H9 (cell line): ENCODE measurements around the gene GXYLT1. TPM values are rescaled to one million over a fixed set of nuclear protein-coding genes. Genes with fewer than 3 reads are reported as not detected.

ENCODE experiments used
- DNase-seq: peaks from one replicate; pipeline ENCODE4 v3.0.0-alpha.2; 2017
- H2AFZ ChIP-seq: one replicate; pipeline ENCODE4 v1.6.1; 2013; ENCODE audit warnings: mild to moderate bottlenecking, low read length, control low read depth, moderate library complexity
- H2AK5ac ChIP-seq: 2 replicates; pipeline ENCODE4 v1.6.1; 2013; ENCODE audit warnings: low read length, control low read depth, mixed read lengths; ENCODE audit not compliant: insufficient read length
- H2BK120ac ChIP-seq: one replicate; pipeline ENCODE4 v1.6.1; 2013; ENCODE audit warnings: low read depth, mild to moderate bottlenecking, low read length, control low read depth, inconsistent platforms; ENCODE audit not compliant: poor library complexity, severe bottlenecking
- H2BK12ac ChIP-seq: 2 replicates; pipeline ENCODE4 v1.6.1; 2013; ENCODE audit warnings: low read length, control low read depth, mixed read lengths, low read depth; ENCODE audit not compliant: insufficient read length
- H2BK15ac ChIP-seq: 2 replicates; pipeline ENCODE4 v1.6.1; 2013; ENCODE audit warnings: low read depth, low read length, control low read depth
- H2BK20ac ChIP-seq: one replicate; pipeline ENCODE4 v1.6.1; 2013; ENCODE audit warnings: low read depth, mild to moderate bottlenecking, low read length, control low read depth, inconsistent platforms; ENCODE audit not compliant: poor library complexity, severe bottlenecking
- H2BK5ac ChIP-seq: 2 replicates; pipeline ENCODE4 v1.6.1; 2013; ENCODE audit warnings: low read length, control low read depth, mixed read lengths; ENCODE audit not compliant: insufficient read length
- H3K14ac ChIP-seq: 2 replicates; pipeline ENCODE4 v1.6.1; 2013; ENCODE audit warnings: low read length, control low read depth; ENCODE audit not compliant: insufficient read depth
- H3K18ac ChIP-seq: 2 replicates; pipeline ENCODE4 v1.6.1; 2013; ENCODE audit warnings: low read depth, mild to moderate bottlenecking, mixed read lengths, low read length, control low read depth; ENCODE audit not compliant: insufficient read length
- H3K23ac ChIP-seq: 2 replicates; pipeline ENCODE4 v1.6.1; 2013; ENCODE audit warnings: low read length, control low read depth, mixed read lengths, low read depth; ENCODE audit not compliant: insufficient read length
- H3K23me2 ChIP-seq: 2 replicates; pipeline ENCODE4 v1.6.1; 2013; ENCODE audit warnings: low read depth, mild to moderate bottlenecking, mixed read lengths, low read length, control low read depth; ENCODE audit not compliant: insufficient read length, poor library complexity, severe bottlenecking
- H3K27ac ChIP-seq: 2 replicates; pipeline ENCODE4 v1.5.1; 2013; ENCODE audit warnings: low read length, control low read depth, mixed read lengths, low read depth; ENCODE audit not compliant: insufficient read length
- H3K27me3 ChIP-seq: 2 replicates; pipeline ENCODE4 v1.6.1; 2013; ENCODE audit warnings: low read length, control low read depth, inconsistent platforms; ENCODE audit not compliant: insufficient read depth
- H3K4ac ChIP-seq: 2 replicates; pipeline ENCODE4 v1.6.1; 2013; ENCODE audit warnings: low read depth, mild to moderate bottlenecking, control low read depth, inconsistent platforms, low read length, moderate library complexity
- H3K4me1 ChIP-seq: 2 replicates; pipeline ENCODE4 v1.6.1; 2013; ENCODE audit warnings: low read length, control low read depth, inconsistent platforms; ENCODE audit not compliant: insufficient read depth
- H3K4me2 ChIP-seq: 2 replicates; pipeline ENCODE4 v1.6.1; 2013; ENCODE audit warnings: low read length, control low read depth, mixed read lengths; ENCODE audit not compliant: insufficient read length, insufficient read depth
- H3K56ac ChIP-seq: 2 replicates; pipeline ENCODE4 v1.6.1; 2013; ENCODE audit warnings: low read depth, mild to moderate bottlenecking, mixed read lengths, low read length, control low read depth; ENCODE audit not compliant: insufficient read length
- H3K79me1 ChIP-seq: 2 replicates; pipeline ENCODE4 v1.6.1; 2013; ENCODE audit warnings: low read depth, mild to moderate bottlenecking, moderate library complexity, low read length, control low read depth, inconsistent platforms; ENCODE audit not compliant: insufficient read depth, poor library complexity, severe bottlenecking
- H3K79me2 ChIP-seq: 2 replicates; pipeline ENCODE4 v1.6.1; 2013; ENCODE audit warnings: low read length, control low read depth, inconsistent platforms; ENCODE audit not compliant: insufficient read depth
- H3K9ac ChIP-seq: 2 replicates; pipeline ENCODE4 v1.6.1; 2013; ENCODE audit warnings: low read length, control low read depth, mixed read lengths; ENCODE audit not compliant: insufficient read length; ENCODE audit errors: extremely low read depth
- H3K9me3 ChIP-seq: one replicate; pipeline ENCODE4 v1.6.1; 2013; ENCODE audit warnings: low read depth, low read length, inconsistent platforms; ENCODE audit not compliant: control insufficient read depth
- H3T11ph ChIP-seq: one replicate; pipeline ENCODE4 v1.6.1; 2013; ENCODE audit warnings: mild to moderate bottlenecking, low read length, control low read depth, inconsistent platforms
- H4K20me1 ChIP-seq: one replicate; pipeline ENCODE4 v1.6.1; 2013; ENCODE audit not compliant: control insufficient read depth, insufficient read length, insufficient read depth
- H4K5ac ChIP-seq: 2 replicates; pipeline ENCODE4 v1.6.1; 2013; ENCODE audit warnings: low read depth, mild to moderate bottlenecking, mixed read lengths, low read length, control low read depth; ENCODE audit not compliant: insufficient read length
- H4K8ac ChIP-seq: replicated peaks from 2 replicates; pipeline ENCODE4 v1.6.1; 2013; ENCODE audit warnings: low read length, control low read depth, mixed read lengths, low read depth; ENCODE audit not compliant: insufficient read length
- H4K91ac ChIP-seq: 2 replicates; pipeline ENCODE4 v1.6.1; 2013; ENCODE audit warnings: low read depth, mild to moderate bottlenecking, moderate library complexity, mixed read lengths, low read length, control low read depth; ENCODE audit not compliant: insufficient read length
- H3K27ac Mint-ChIP-seq, 3 experiments: 2 replicates in 2 of 3; 3 replicates in 1 of 3; pipeline ENCODE4 v1.8.0; 2020 to 2021; ENCODE audit warnings: mixed read lengths in 3 of 3, mild to moderate bottlenecking in 1 of 3, moderate library complexity in 1 of 3
- H3K27me3 Mint-ChIP-seq: 2 replicates; pipeline ENCODE4 v1.8.0; 2021; ENCODE audit warnings: low read depth, mild to moderate bottlenecking, moderate library complexity, mixed read lengths
- H3K36me3 Mint-ChIP-seq, 3 experiments: 2 replicates in 2 of 3; 3 replicates in 1 of 3; pipeline ENCODE4 v1.8.0; 2020 to 2021; ENCODE audit warnings: low read depth in 3 of 3, mixed read lengths in 3 of 3; ENCODE audit not compliant: insufficient read depth in 1 of 3
- H3K4me1 Mint-ChIP-seq, 2 experiments: 2 replicates each; pipeline ENCODE4 v1.8.0; 2020; ENCODE audit warnings: mixed read lengths in 2 of 2
- H3K4me3 Mint-ChIP-seq, 2 experiments: 2 replicates in 1 of 2; 3 replicates in 1 of 2; pipeline ENCODE4 v1.8.0; 2020 to 2021; ENCODE audit warnings: mild to moderate bottlenecking in 2 of 2, mixed read lengths in 2 of 2, moderate library complexity in 1 of 2
- H3K9me3 Mint-ChIP-seq, 2 experiments: 2 replicates in 1 of 2; 3 replicates in 1 of 2; pipeline ENCODE4 v1.8.0; 2020; ENCODE audit warnings: mild to moderate bottlenecking in 2 of 2, mixed read lengths in 2 of 2, moderate library complexity in 1 of 2
- WGBS: extraction: QIAGEN DNeasy Blood & Tissue Kit; methylation state at CpG from one replicate; pipeline ENCODE4 v1.1.7; 2013; ENCODE audit warnings: missing lambda C conversion rate, low lambda C conversion rate, mixed read lengths; ENCODE audit not compliant: insufficient read length; ENCODE audit errors: extremely low coverage; 5-methylcytosine and 5-hydroxymethylcytosine counted together
- total RNA-seq: library from RNA; stranded (reverse); gene quantifications from 2 replicates; pipeline ENCODE4 v1.2.1, GENCODE V29; 2021
- TF ChIP-seq, protein P1 (sequence below): fragments of 200-600 bp; sonication (generic); conservative IDR thresholded peaks from 3 replicates; pipeline ENCODE4 v1.8.0; 2021; ENCODE audit warnings: antibody characterized with exemption, mild to moderate bottlenecking

The GXYLT1 gene
- total RNA-seq, 1 experiment from 2014 or later, result 14.5 TPM

DNA sequence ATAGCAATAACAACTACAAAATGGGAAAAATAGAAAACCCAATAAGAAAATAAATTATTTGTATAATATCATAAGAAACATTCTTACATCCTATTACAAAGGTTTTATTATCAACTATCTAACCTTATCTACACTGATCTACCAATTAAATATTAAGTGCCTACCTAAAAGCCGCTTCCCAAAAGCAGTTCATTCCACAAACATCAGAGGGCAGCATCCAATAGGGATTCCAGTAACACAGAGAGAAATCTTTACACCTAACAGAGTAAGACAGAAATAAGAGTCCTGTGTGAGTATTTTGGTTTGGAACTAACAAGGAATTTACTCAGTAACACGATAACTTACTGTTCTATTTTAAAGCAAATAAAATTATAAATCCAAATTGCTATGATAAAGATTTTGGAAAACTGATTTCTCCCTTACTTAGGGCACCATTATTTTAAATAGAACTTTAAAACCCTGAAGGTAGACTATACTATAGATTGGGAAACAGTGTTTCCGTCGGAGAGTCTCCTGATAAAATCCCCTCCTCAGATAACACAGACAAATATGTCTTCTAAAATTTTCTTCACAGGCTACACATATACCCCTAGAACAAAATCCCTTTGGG is 15.0 kb downstream of the GXYLT1 start:
- no peak overlapping the region for H3K4me2 ChIP-seq
- peaks cover 7 to 12% of the 10 kb centered on the region in 2 experiments; a peak in 3 of 4 replicates for H3K4me1 Mint-ChIP-seq

More for the DNA sequence above, 15.0 kb downstream of the GXYLT1 start:
- Mint-ChIP-seq H3K36me3 (no peaks in the 10 kb centered on the region; a peak in 1 of 7 replicates), H3K27me3 (no peaks in the 10 kb centered on the region), H3K4me3 (no peak overlapping the region), H3K9me3 (no peaks in the 10 kb centered on the region), H3K27ac (no peak overlapping the region)
- Histone ChIP-seq H3K27ac (no peak overlapping the region), H4K8ac (no peak overlapping the region), H4K20me1 (no peaks in the 10 kb centered on the region), H2AFZ (no peak overlapping the region), H2BK5ac (no peak overlapping the region), H2BK20ac (no peak overlapping the region), H4K91ac (no peak overlapping the region), H3K23me2 (no peaks in the 10 kb centered on the region), H3K23ac (no peak overlapping the region), H3K9ac (no peak overlapping the region), H3K4ac (no peak overlapping the region), H3K56ac (no peak overlapping the region), H3K79me1 (no peaks in the 10 kb centered on the region), H3K14ac (no peak overlapping the region), H3T11ph (no peak overlapping the region), H3K4me1 (peaks cover 3% of the 10 kb centered on the region; the same call in 1 of the 2 replicates), H2AK5ac (no peak overlapping the region), H2BK12ac (no peak overlapping the region), H2BK120ac (no peak overlapping the region), H3K9me3 (no peaks in the 10 kb centered on the region), H2BK15ac (no peak overlapping the region), H4K5ac (no peak overlapping the region), H3K79me2 (no peaks in the 10 kb centered on the region), H3K18ac (no peak overlapping the region), H3K27me3 (no peaks in the 10 kb centered on the region)
- DNase-seq, result no peak
- WGBS, result no CpG with 5 or more reads among the region's 4 CpGs
- TF ChIP-seq, protein P1, sequence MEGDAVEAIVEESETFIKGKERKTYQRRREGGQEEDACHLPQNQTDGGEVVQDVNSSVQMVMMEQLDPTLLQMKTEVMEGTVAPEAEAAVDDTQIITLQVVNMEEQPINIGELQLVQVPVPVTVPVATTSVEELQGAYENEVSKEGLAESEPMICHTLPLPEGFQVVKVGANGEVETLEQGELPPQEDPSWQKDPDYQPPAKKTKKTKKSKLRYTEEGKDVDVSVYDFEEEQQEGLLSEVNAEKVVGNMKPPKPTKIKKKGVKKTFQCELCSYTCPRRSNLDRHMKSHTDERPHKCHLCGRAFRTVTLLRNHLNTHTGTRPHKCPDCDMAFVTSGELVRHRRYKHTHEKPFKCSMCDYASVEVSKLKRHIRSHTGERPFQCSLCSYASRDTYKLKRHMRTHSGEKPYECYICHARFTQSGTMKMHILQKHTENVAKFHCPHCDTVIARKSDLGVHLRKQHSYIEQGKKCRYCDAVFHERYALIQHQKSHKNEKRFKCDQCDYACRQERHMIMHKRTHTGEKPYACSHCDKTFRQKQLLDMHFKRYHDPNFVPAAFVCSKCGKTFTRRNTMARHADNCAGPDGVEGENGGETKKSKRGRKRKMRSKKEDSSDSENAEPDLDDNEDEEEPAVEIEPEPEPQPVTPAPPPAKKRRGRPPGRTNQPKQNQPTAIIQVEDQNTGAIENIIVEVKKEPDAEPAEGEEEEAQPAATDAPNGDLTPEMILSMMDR, result peak; percentile 92
